ENCODE results near the gene PPFIA2.

- TF ChIP-seq EP300 (IDR thresholded peaks at IDR 0.05) (no peak), POLR2AphosphoS5 (IDR thresholded peaks at IDR 0.05) (no peak), POLR2A (IDR thresholded peaks at IDR 0.05; ENCODE audit: low read depth) (no peak)
- TF ChIP-seq, protein P1, sequence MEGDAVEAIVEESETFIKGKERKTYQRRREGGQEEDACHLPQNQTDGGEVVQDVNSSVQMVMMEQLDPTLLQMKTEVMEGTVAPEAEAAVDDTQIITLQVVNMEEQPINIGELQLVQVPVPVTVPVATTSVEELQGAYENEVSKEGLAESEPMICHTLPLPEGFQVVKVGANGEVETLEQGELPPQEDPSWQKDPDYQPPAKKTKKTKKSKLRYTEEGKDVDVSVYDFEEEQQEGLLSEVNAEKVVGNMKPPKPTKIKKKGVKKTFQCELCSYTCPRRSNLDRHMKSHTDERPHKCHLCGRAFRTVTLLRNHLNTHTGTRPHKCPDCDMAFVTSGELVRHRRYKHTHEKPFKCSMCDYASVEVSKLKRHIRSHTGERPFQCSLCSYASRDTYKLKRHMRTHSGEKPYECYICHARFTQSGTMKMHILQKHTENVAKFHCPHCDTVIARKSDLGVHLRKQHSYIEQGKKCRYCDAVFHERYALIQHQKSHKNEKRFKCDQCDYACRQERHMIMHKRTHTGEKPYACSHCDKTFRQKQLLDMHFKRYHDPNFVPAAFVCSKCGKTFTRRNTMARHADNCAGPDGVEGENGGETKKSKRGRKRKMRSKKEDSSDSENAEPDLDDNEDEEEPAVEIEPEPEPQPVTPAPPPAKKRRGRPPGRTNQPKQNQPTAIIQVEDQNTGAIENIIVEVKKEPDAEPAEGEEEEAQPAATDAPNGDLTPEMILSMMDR (IDR thresholded peaks at IDR 0.05) = no peak
Observed at GRCh38 chr12:81718616-81719015, 40.5 kb downstream of the PPFIA2 start.

Data from esophagus muscularis mucosa (tissue), 4 donors.